SU-DHL-6 (cell line): ENCODE data around the gene APBA2.
"Not testable (repeated sequence)": the region's sequence is repeated elsewhere in the genome, so short reads cannot be mapped to it uniquely, and the experiment has no call there.

Experiments
- H2AFZ ChIP-seq: fragments of 200-600 bp; sonication (generic); 2 replicates; pipeline ENCODE4 v1.6.1; 2014; ENCODE audit warnings: low read depth, mild to moderate bottlenecking, moderate library complexity, mixed read lengths, antibody characterized with exemption, low read length; ENCODE audit not compliant: severe bottlenecking
- H3F3A ChIP-seq: fragments of 200-600 bp; shearing (Covaris generic); 2 replicates; pipeline ENCODE4 v1.6.0; 2016; ENCODE audit warnings: antibody characterized with exemption, mild to moderate bottlenecking; ENCODE audit not compliant: insufficient read depth
- H3K27ac ChIP-seq: fragments of 200-600 bp; sonication (generic); 2 replicates; pipeline ENCODE4 v1.5.1; 2016; ENCODE audit warnings: low read depth, mild to moderate bottlenecking, low read length, moderate library complexity, mixed read lengths
- H3K27me3 ChIP-seq: fragments of 200-600 bp; sonication (generic), shearing (Covaris generic); 2 replicates; pipeline ENCODE4 v1.6.0; 2014; ENCODE audit warnings: mild to moderate bottlenecking, low read length
- H3K36me3 ChIP-seq: fragments of 200-600 bp; sonication (generic); 2 replicates; pipeline ENCODE4 v1.6.1; 2014; ENCODE audit warnings: mild to moderate bottlenecking, low read length, mixed read lengths
- H3K4me2 ChIP-seq: fragments of 300-600, 200-600 bp; shearing (Covaris generic), sonication (generic); 2 replicates; pipeline ENCODE4 v1.6.0; 2014; ENCODE audit warnings: low read length, low read depth, mild to moderate bottlenecking; ENCODE audit not compliant: poor library complexity, severe bottlenecking
- H3K4me3 ChIP-seq: fragments of 200-600 bp; sonication (generic); 2 replicates; pipeline ENCODE4 v1.5.1; 2014; ENCODE audit warnings: antibody characterized with exemption, low read length, mild to moderate bottlenecking, mixed read lengths; ENCODE audit not compliant: insufficient read depth, poor library complexity, severe bottlenecking
- H3K79me2 ChIP-seq: fragments of 200-600 bp; sonication (generic); 2 replicates; pipeline ENCODE4 v1.6.1; 2014; ENCODE audit warnings: mild to moderate bottlenecking, low read length, moderate library complexity; ENCODE audit not compliant: insufficient read depth
- H3K9ac ChIP-seq: fragments of 200-600 bp; sonication (generic); 2 replicates; pipeline ENCODE4 v1.7.0; 2014; ENCODE audit warnings: mild to moderate bottlenecking, low read length
- H3K9me2 ChIP-seq: fragments of 200-600 bp; sonication (generic); replicated peaks from 2 replicates; pipeline ENCODE4 v1.6.1; 2014; ENCODE audit warnings: low read length; ENCODE audit not compliant: insufficient read depth
- H3K9me3 ChIP-seq: fragments of 200-600 bp; sonication (generic); 2 replicates; pipeline ENCODE4 v1.6.1; 2014; ENCODE audit warnings: low read length, mixed read lengths; ENCODE audit not compliant: insufficient read depth
- H4K20me1 ChIP-seq: fragments of 200-600 bp; sonication (generic); 2 replicates; pipeline ENCODE4 v1.6.1; 2014; ENCODE audit warnings: low read depth, mild to moderate bottlenecking, antibody characterized with exemption, low read length, moderate library complexity, mixed read lengths
- CTCF ChIP-seq: fragments of 200-600 bp; sonication (generic); IDR thresholded peaks from one replicate; pipeline ENCODE4 v1.5.1; 2017; ENCODE audit warnings: antibody characterized with exemption, mild to moderate bottlenecking, low read length, moderate library complexity; ENCODE audit not compliant: insufficient read depth, poor library complexity, severe bottlenecking
- EZH2phosphoT487 ChIP-seq: fragments of 200-600 bp; sonication (generic), shearing (Covaris generic); conservative IDR thresholded peaks from 2 replicates; pipeline ENCODE4 v1.6.1; 2018; ENCODE audit warnings: mild to moderate bottlenecking, antibody characterized with exemption, low read length, moderate library complexity, mixed read lengths

APBA2 gene

GRCh38 chr15:28885630-28886430 lies at the start of gene APBA2:
TSS of gene APBA2 (plus strand) at chr15:28885974. CDS start at chr15:29053885, 167,911 bp downstream.
- H3K79me2 ChIP-seq: no peaks in the 10 kb centered on the region
- no peaks in the 10 kb centered on the region for H3F3A ChIP-seq
- H4K20me1 ChIP-seq: no peaks in the 10 kb centered on the region
- no peak within 1 kb of the TSS for H3K9ac ChIP-seq
- no peak within 1 kb of the TSS for H3K27ac ChIP-seq
- no peak within 1 kb of the TSS for H3K4me3 ChIP-seq
- H3K27me3 ChIP-seq: no peaks in the 10 kb centered on the region
- H3K4me2 ChIP-seq: no peak within 1 kb of the TSS
- H3K36me3 ChIP-seq: no peaks in the 10 kb centered on the region
- no peaks in the 10 kb centered on the region for H3K9me2 ChIP-seq
- H3K9me3 ChIP-seq: no peaks in the 10 kb centered on the region
- no peak for TF ChIP-seq EZH2phosphoT487
- no peak for TF ChIP-seq CTCF
- no peak within 1 kb of the TSS for H2AFZ ChIP-seq

- H3K27ac ChIP-seq, H3F3A ChIP-seq, H3K4me2 ChIP-seq, H4K20me1 ChIP-seq, H3K79me2 ChIP-seq, H2AFZ ChIP-seq, H3K4me3 ChIP-seq, H3K9me3 ChIP-seq, H3K9ac ChIP-seq, H3K36me3 ChIP-seq, H3K27me3 ChIP-seq, H3K9me2 ChIP-seq: not testable (repeated sequence)
Observed at GRCh38 chr15:28840285-28840684, 45.5 kb upstream of the APBA2 start.

- H3K9ac ChIP-seq, H3K9me3 ChIP-seq, H3K27ac ChIP-seq, H3K4me3 ChIP-seq, H3K4me2 ChIP-seq, H3K36me3 ChIP-seq, H3F3A ChIP-seq, H3K79me2 ChIP-seq, H3K27me3 ChIP-seq, H4K20me1 ChIP-seq, H3K9me2 ChIP-seq, H2AFZ ChIP-seq: not testable (repeated sequence)
Observed at GRCh38 chr15:28842210-28842609, 43.6 kb upstream of the APBA2 start.

GRCh38 chr15:28843520-28843919 lies 42.3 kb upstream of the APBA2 start:
- not testable (repeated sequence) for H3F3A ChIP-seq, H3K79me2 ChIP-seq, H4K20me1 ChIP-seq, H3K27me3 ChIP-seq, H3K9me3 ChIP-seq, H3K9ac ChIP-seq, H3K4me3 ChIP-seq, H3K9me2 ChIP-seq, H3K27ac ChIP-seq, H3K4me2 ChIP-seq, H2AFZ ChIP-seq, H3K36me3 ChIP-seq

GRCh38 chr15:28844147-28844546 lies 41.6 kb upstream of the APBA2 start:
- not testable (repeated sequence) for H3K4me2 ChIP-seq, H3K9ac ChIP-seq, H3F3A ChIP-seq, H3K9me2 ChIP-seq, H3K36me3 ChIP-seq, H3K4me3 ChIP-seq, H3K27ac ChIP-seq, H3K9me3 ChIP-seq, H2AFZ ChIP-seq, H3K79me2 ChIP-seq, H4K20me1 ChIP-seq, H3K27me3 ChIP-seq

- H3K9me2 ChIP-seq, H3K27ac ChIP-seq, H3K36me3 ChIP-seq, H3K27me3 ChIP-seq, H4K20me1 ChIP-seq, H3K9ac ChIP-seq, H3K9me3 ChIP-seq, H3K4me2 ChIP-seq, H3K4me3 ChIP-seq, H3K79me2 ChIP-seq, H3F3A ChIP-seq, H2AFZ ChIP-seq: not testable (repeated sequence)
Observed at GRCh38 chr15:28847247-28847646, 38.5 kb upstream of the APBA2 start.

GRCh38 chr15:28847959-28848358 lies 37.8 kb upstream of the APBA2 start:
- not testable (repeated sequence) for H3K27me3 ChIP-seq, H3K36me3 ChIP-seq, H2AFZ ChIP-seq, H3K79me2 ChIP-seq, H3K4me2 ChIP-seq, H3K27ac ChIP-seq, H4K20me1 ChIP-seq, H3K9me3 ChIP-seq, H3F3A ChIP-seq, H3K4me3 ChIP-seq, H3K9me2 ChIP-seq, H3K9ac ChIP-seq
